Activated naive CD8-positive, alpha-beta T cell treated with anti-CD3 and anti-CD28 coated beads for 36 hours (primary cell): ENCODE results near the gene CPAMD8. TPM values are rescaled to one million over a fixed set of nuclear protein-coding genes. Genes with fewer than 3 reads are reported as not detected.
"Not testable (repeated sequence)": the region's sequence is repeated elsewhere in the genome, so short reads cannot be mapped to it uniquely, and the experiment has no call there.

Experiments used
- DNase-seq: peaks from one replicate; pipeline ENCODE4 v3.0.0; 2021
- H3K27ac Mint-ChIP-seq: one replicate; pipeline ENCODE4 v1.8.0; 2022; ENCODE audit warnings: mild to moderate bottlenecking, moderate library complexity, mixed read lengths
- H3K27me3 Mint-ChIP-seq: one replicate; pipeline ENCODE4 v1.8.0; 2022; ENCODE audit warnings: mild to moderate bottlenecking, mixed read lengths
- H3K36me3 Mint-ChIP-seq: one replicate; pipeline ENCODE4 v1.8.0; 2021; ENCODE audit warnings: mild to moderate bottlenecking, mixed read lengths
- H3K4me1 Mint-ChIP-seq: one replicate; pipeline ENCODE4 v1.8.0; 2021; ENCODE audit warnings: mixed read lengths
- H3K4me3 Mint-ChIP-seq: one replicate; pipeline ENCODE4 v1.8.0; 2022; ENCODE audit warnings: mild to moderate bottlenecking, moderate library complexity, mixed read lengths
- H3K9me3 Mint-ChIP-seq: one replicate; pipeline ENCODE4 v1.8.0; 2022; ENCODE audit warnings: mixed read lengths
- total RNA-seq, 2 experiments: library from RNA; stranded (reverse); gene quantifications; one replicate each; pipeline ENCODE4 v1.2.3, GENCODE V29; 2021

Gene CPAMD8
- total RNA-seq, 2 experiments from 2014 or later: 0.41 to 0.42 TPM

GRCh38 chr19:16952046-16952445, 74.6 kb downstream of the CPAMD8 start:
- H3K27me3 Mint-ChIP-seq: peaks cover 9% of the 10 kb centered on the region
- no peak for DNase-seq
- peaks cover 2% of the 10 kb centered on the region for H3K9me3 Mint-ChIP-seq

GRCh38 chr19:16951529-16951928, 75.1 kb downstream of the CPAMD8 start:
- Mint-ChIP-seq H3K27me3 (peaks cover 9% of the 10 kb centered on the region), H3K36me3 (no peaks in the 10 kb centered on the region), H3K27ac (no peak overlapping the region), H3K9me3 (peaks cover 2% of the 10 kb centered on the region), H3K4me3 (no peak overlapping the region), H3K4me1 (no peaks in the 10 kb centered on the region)
- no peak for DNase-seq

More at GRCh38 chr19:16952046-16952445, 74.6 kb downstream of the CPAMD8 start:
- H3K27ac Mint-ChIP-seq: no peak overlapping the region
- no peaks in the 10 kb centered on the region for H3K36me3 Mint-ChIP-seq
- no peak overlapping the region for H3K4me3 Mint-ChIP-seq
- H3K4me1 Mint-ChIP-seq: no peaks in the 10 kb centered on the region

GRCh38 chr19:16949496-16950023, 77.0 kb downstream of the CPAMD8 start:
- no peaks in the 10 kb centered on the region for H3K36me3 Mint-ChIP-seq
- peaks cover 4% of the 10 kb centered on the region for H3K27me3 Mint-ChIP-seq
- H3K4me1 Mint-ChIP-seq: no peaks in the 10 kb centered on the region
- H3K4me3 Mint-ChIP-seq: no peak overlapping the region
- DNase-seq: no peak
- no peak overlapping the region for H3K27ac Mint-ChIP-seq
- H3K9me3 Mint-ChIP-seq: peaks cover 2% of the 10 kb centered on the region

GRCh38 chr19:16946951-16947940, 79.4 kb downstream of the CPAMD8 start:
- Mint-ChIP-seq H3K27me3 (peaks cover 4% of the 10 kb centered on the region), H3K27ac (no peak overlapping the region), H3K36me3 (no peaks in the 10 kb centered on the region), H3K4me1 (no peaks in the 10 kb centered on the region), H3K9me3 (no peaks in the 10 kb centered on the region), H3K4me3 (no peak overlapping the region)
- no peak for DNase-seq

GRCh38 chr19:16945762-16946465, 80.7 kb downstream of the CPAMD8 start:
- no peak overlapping the region for H3K27ac Mint-ChIP-seq
- H3K27me3 Mint-ChIP-seq: no peaks in the 10 kb centered on the region
- DNase-seq: no peak

GRCh38 chr19:16945364-16945714, 81.3 kb downstream of the CPAMD8 start:
- Mint-ChIP-seq H3K36me3 (no peaks in the 10 kb centered on the region), H3K9me3 (no peaks in the 10 kb centered on the region), H3K4me3 (no peak overlapping the region), H3K27ac (no peak overlapping the region), H3K27me3 (no peaks in the 10 kb centered on the region), H3K4me1 (no peaks in the 10 kb centered on the region)
- no peak for DNase-seq

More at GRCh38 chr19:16945762-16946465, 80.7 kb downstream of the CPAMD8 start:
- no peak overlapping the region for H3K4me3 Mint-ChIP-seq
- no peaks in the 10 kb centered on the region for H3K9me3 Mint-ChIP-seq
- H3K36me3 Mint-ChIP-seq: no peaks in the 10 kb centered on the region
- H3K4me1 Mint-ChIP-seq: no peaks in the 10 kb centered on the region

GRCh38 chr19:16944626-16945363, 81.8 kb downstream of the CPAMD8 start:
- no peak for DNase-seq
- Mint-ChIP-seq H3K9me3 (no peaks in the 10 kb centered on the region), H3K4me1 (no peaks in the 10 kb centered on the region), H3K36me3 (no peaks in the 10 kb centered on the region), H3K27me3 (no peaks in the 10 kb centered on the region), H3K4me3 (no peak overlapping the region), H3K27ac (no peak overlapping the region)

- Mint-ChIP-seq H3K27me3 (no peaks in the 10 kb centered on the region), H3K36me3 (no peaks in the 10 kb centered on the region), H3K4me1 (no peaks in the 10 kb centered on the region), H3K4me3 (no peak overlapping the region), H3K27ac (no peak overlapping the region), H3K9me3 (no peaks in the 10 kb centered on the region)
- no peak for DNase-seq
These were observed 82.5 kb downstream of the CPAMD8 start for GRCh38 chr19:16943942-16944625.

GRCh38 chr19:16943090-16943489, 83.5 kb downstream of the CPAMD8 start:
- not testable (repeated sequence) for H3K4me1 Mint-ChIP-seq, H3K36me3 Mint-ChIP-seq, H3K27ac Mint-ChIP-seq, H3K4me3 Mint-ChIP-seq, H3K9me3 Mint-ChIP-seq, H3K27me3 Mint-ChIP-seq, DNase-seq

GRCh38 chr19:16942583-16942982, 84.0 kb downstream of the CPAMD8 start:
- no peaks in the 10 kb centered on the region for H3K4me1 Mint-ChIP-seq
- H3K9me3 Mint-ChIP-seq: no peaks in the 10 kb centered on the region
- H3K27ac Mint-ChIP-seq: no peak overlapping the region
- no peaks in the 10 kb centered on the region for H3K27me3 Mint-ChIP-seq
- no peak for DNase-seq
- H3K36me3 Mint-ChIP-seq: no peaks in the 10 kb centered on the region
- H3K4me3 Mint-ChIP-seq: no peak overlapping the region

- Mint-ChIP-seq H3K9me3 (no peaks in the 10 kb centered on the region), H3K4me3 (no peak overlapping the region), H3K36me3 (no peaks in the 10 kb centered on the region), H3K27ac (no peak overlapping the region), H3K4me1 (no peaks in the 10 kb centered on the region), H3K27me3 (no peaks in the 10 kb centered on the region)
- no peak for DNase-seq
These were observed 86.0 kb downstream of the CPAMD8 start for GRCh38 chr19:16940626-16941025.

- not testable (repeated sequence) for H3K27me3 Mint-ChIP-seq, H3K36me3 Mint-ChIP-seq, H3K4me3 Mint-ChIP-seq, H3K4me1 Mint-ChIP-seq, DNase-seq, H3K9me3 Mint-ChIP-seq, H3K27ac Mint-ChIP-seq
These were observed 86.5 kb downstream of the CPAMD8 start for GRCh38 chr19:16940063-16940462.

- Mint-ChIP-seq H3K9me3 (peaks cover 16% of the 10 kb centered on the region), H3K4me3 (no peak overlapping the region), H3K36me3 (peaks cover 2% of the 10 kb centered on the region), H3K4me1 (no peaks in the 10 kb centered on the region), H3K27ac (no peak overlapping the region), H3K27me3 (no peaks in the 10 kb centered on the region)
- no peak for DNase-seq
These were observed 88.4 kb downstream of the CPAMD8 start for GRCh38 chr19:16938211-16938610.

- DNase-seq, H3K4me1 Mint-ChIP-seq, H3K27me3 Mint-ChIP-seq, H3K4me3 Mint-ChIP-seq, H3K36me3 Mint-ChIP-seq, H3K27ac Mint-ChIP-seq: not testable (repeated sequence)
- peaks cover 16% of the 10 kb centered on the region for H3K9me3 Mint-ChIP-seq
These were observed 88.8 kb downstream of the CPAMD8 start for GRCh38 chr19:16937796-16938195.
